Measurements from ENCODE around the gene RWDD4.

RWDD4 gene

DNA sequence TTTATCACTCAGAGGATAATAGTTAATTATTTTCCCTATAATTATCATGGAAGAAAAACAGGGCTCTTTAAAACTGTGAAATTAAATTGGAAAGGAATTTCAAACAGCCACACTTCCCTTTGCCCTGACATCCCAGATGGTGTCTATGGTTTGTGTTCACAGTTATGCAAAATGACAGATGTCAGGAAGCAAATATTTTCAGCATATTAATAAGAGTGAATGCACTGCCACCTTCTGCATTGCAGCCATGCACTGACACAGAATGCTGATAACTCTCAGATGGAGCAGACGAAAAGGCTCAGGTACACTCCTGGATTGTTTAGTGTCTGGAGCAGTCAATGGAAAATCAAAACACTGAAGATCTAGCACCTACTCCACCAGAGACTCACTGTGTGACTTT lies 57.6 kb downstream of the RWDD4 start:
- no peak for DNase-seq (ENCODE audit: low read depth in 2 of 3, low spot score in 1 of 3)

DNA sequence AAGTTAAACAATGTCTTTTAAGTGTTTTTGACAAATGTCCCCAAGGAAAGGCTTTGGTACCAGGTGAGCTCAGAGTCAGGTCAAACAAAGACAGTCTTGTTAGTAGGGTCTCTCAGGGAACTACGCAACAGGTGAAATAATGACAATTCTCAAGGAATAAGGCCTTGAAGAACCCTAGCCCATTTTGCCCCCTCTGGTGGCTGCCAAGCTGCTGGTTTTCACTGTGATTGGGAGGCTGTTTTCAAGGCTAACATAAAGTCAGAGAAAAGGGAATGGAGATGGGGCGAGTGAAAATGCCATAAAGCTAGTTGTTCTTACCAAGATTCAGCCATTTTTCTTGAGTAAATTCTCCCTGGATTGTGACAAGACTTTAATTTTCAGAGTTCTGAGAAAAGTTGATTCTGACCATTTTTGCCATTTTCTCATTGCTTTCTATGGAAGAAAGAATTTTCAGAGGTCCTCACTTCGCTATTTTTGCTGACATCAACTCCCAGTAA lies 58.7 kb downstream of the RWDD4 start:
- no peak for DNase-seq (ENCODE audit: low read depth in 2 of 3, low spot score in 1 of 3)

DNA sequence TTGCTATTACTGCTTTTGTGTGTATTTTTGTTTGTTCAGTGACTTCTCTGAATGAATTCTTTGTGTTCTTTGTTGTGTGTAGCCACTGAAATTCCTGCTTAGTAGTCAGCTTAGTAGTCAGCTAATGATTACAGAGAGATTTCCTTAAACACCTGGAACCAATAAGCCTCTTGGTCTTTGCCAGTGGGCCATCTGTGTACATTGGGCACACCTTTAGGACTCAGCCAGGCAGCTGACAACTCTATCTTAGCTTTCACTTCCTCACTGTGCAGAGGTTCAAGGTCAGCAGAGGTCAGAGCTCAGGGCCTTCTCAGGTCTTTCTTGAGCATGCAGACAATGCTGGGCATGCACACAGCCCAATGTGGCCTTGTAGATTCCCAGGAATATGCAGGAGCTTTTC lies 59.3 kb downstream of the RWDD4 start:
- no peak for DNase-seq (ENCODE audit: low read depth in 2 of 3, low spot score in 1 of 3)

DNA sequence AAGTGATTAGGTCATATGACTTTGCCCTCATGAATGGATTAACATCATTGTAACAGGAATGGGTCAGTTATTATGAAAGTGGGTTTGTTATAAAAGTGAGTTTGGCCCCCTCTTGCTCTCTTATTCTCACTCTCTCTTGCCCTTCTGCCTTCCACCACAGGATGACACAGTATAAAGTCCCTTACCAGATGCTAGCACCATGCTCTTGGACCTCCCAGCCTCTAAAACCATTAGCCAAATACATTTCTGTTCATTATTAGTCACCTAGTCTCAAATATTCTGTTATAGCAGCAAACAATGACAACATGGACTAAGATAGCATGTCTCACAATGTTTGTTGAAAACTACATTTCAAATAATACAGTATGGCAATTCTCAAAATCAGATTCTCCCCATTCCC lies 59.7 kb downstream of the RWDD4 start:
- no peak for DNase-seq (ENCODE audit: low read depth in 2 of 3, low spot score in 1 of 3)

DNA sequence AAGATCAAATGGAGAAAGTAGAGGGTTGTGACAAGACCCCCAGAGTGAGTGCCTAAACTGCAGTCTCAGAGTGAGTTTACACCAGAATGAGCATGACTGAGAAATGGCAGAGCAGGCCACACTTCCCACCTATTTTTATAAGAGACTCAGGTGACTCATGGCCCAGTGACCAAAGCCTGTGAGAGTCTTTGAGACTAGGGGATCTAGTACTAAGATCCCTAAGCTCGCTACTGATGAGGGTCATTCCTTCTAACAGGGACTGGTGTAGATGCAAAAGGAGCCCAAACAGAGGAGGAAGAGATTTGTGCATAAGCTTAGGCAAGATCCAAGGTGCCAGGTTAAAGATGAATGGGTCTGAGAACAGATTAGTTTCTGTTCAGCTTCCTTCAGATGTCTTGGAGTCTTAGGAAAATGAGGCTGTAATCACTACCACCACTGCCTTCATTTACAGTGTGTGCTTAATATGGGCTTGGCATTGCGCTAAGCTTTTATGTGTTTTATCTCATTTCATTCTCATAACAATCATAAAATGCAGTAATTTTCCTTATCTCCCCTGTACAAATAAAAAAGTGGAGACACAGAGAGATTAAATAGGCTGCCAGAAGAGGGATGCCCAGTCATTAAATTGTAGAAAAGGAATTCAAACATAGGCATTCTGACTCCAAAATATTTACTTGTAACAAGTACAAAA lies 62.8 kb downstream of the RWDD4 start:
- DNase-seq (ENCODE audit: low read depth in 2 of 3, low spot score in 1 of 3): no peak

DNA sequence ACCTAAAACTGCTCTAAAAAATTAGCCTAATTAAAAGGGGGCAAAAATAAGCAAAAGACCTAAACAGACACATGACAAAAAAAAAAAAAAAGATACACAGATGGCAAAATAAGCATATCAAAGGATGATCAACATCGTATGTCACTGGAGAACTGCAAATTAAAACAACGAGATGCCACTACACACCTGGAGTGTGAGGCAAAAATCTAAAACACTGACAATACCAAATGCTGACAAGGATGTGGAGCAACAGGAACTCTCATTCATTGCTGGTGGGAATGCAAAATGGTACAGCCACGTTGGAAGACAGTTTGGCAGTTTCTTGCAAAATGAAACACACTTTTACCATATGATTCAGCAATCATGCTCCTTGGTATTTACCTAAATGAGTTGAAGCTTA lies 64.2 kb downstream of the RWDD4 start:
- DNase-seq (ENCODE audit: low read depth in 2 of 3, low spot score in 1 of 3): no peak

DNA sequence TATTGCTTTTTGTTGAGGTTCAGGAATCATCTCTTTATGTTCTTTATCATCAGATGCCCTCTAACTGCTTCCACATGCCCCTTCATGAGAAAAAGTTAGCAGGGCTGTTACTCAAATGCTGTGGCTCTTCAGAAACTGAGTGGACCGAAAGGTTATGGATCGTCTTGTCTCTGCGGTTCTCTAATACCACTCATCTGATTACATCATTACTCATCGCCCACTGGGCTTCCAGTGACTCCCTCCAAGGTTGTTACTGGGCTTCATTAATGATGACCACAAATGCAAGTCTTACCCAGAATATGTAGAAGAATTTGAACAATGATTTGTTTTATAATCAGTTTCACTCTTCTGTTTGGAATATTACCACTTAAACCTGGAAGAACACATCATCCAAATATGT lies 67.7 kb downstream of the RWDD4 start:
- DNase-seq (ENCODE audit: low read depth in 2 of 3, low spot score in 1 of 3): no peak
